ENCODE data around the gene PFKFB2. TPM values are rescaled to one million over a fixed set of nuclear protein-coding genes. Genes with fewer than 3 reads are reported as not detected.

The PFKFB2 gene
- total and polyA plus RNA-seq, 2 of the 8 experiments (the other 6 are each of a cell fraction or from before 2014, with no cell fraction given) = 6.7 to 19.1 TPM

DNA sequence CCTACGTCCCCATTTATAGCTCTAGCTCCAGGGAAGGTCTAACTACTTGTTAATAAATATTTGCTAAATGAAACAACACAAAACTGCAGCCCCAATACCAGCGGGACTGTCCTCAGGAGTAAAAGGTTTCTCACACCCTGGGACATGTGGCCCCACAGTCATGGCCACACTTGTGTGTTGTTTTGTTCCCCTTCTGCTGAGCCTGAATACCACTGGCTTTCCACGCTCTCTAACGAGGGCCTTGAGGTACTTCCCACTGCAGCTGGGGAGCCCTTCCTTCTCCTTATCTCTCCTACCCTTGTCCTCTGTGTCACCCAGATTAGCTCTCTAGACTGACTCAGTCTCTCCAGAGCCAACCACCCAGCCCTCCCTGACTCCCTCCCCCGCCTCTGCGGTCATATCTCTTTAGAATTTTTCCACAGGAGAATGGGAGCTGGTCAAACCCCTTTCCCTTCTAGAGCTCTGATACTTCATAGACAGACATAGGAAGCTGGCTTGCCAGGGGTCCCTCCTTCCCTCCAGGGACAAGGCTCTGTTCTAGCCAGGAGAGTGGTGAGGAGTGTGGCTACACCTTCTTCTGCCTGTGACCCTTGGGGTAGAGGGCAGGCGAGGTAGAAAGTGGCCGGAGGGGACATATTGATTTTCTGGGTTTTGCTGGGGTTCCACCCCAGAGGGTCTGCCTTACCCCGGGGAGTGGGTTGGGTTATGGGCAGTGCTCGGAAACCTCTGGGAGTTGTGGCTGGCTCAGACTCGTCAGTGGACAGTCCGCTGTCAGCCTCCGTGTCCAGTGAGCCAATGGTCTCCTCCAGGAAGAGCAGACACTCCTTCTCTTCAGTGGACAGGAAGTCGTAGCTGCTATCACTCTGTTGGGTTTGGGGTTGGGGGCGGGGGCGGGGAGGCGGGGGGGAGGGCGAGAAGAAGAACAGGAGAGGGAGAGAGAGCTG is 28.6 kb upstream of the PFKFB2 start:
- no peaks in the 10 kb centered on the region for H3K23me2 ChIP-seq (ENCODE audit: low read depth, low read length)
- no peak overlapping the region; the same call in 1 of the 2 replicates for H3K18ac ChIP-seq (ENCODE audit: extremely low read depth, low read length)
- H3K79me2 ChIP-seq (ENCODE audit: control insufficient read depth in 1 of 2, insufficient read depth in 2 of 2, low read length in 2 of 2) = no peaks in the 10 kb centered on the region
- peak overlapping the region; percentile 71 for H4K91ac ChIP-seq (replicated peaks; ENCODE audit: insufficient read length, low read length)
- H3K4me2 ChIP-seq (ENCODE audit: insufficient read depth in 1 of 2, low read depth in 2 of 2, low read length in 2 of 2) = peak overlapping the region in 1 of 2 experiments; percentile 0; a peak in 1 of 4 replicates
- no peak overlapping the region for H4K5ac ChIP-seq (ENCODE audit: insufficient read length, low read depth, low read length)
- H4K8ac ChIP-seq (ENCODE audit: extremely low read depth, insufficient read depth, low read length) = peak overlapping the region; percentile 22
- H3K4ac ChIP-seq (replicated peaks; ENCODE audit: insufficient read length, low read depth, low read length) = no peak overlapping the region
- H3K9me3 ChIP-seq (ENCODE audit: insufficient read depth in 2 of 2, low read depth in 1 of 2, low read length in 1 of 2) = no peaks in the 10 kb centered on the region
- H3K36me3 ChIP-seq (ENCODE audit: control insufficient read depth in 2 of 4, insufficient read depth in 4 of 4, low read length in 3 of 4) = peaks cover 0 to 2% (median 0%) of the 10 kb centered on the region in 4 experiments; a peak in 2 of 8 replicates
- H3K23ac ChIP-seq (ENCODE audit: insufficient read length) = no peak overlapping the region
- ChIA-PET CTCF (ENCODE audit: partially characterized antibody) (interaction anchor here (0.6 to 10.5 kb wide), 11 partner anchors 8 to 160 kb away, joined by 3 to 122 read pairs (median 4); partner anchors contain the start of gene C1orf116), POLR2A (ENCODE audit: partially characterized antibody) (interaction anchor here (0.5 to 1.0 kb wide), 5 partner anchors 9 to 1209 kb away, joined by 3 to 6 read pairs (median 3); partner anchors contain the start of gene C1orf116)
- no peak overlapping the region for H3K9ac ChIP-seq (replicated peaks in 1 of 4; ENCODE audit: extremely low read depth in 1 of 4, low read depth in 3 of 4, low read length in 3 of 4)
- no peaks in the 10 kb centered on the region for H3K79me1 ChIP-seq (ENCODE audit: low read depth, low read length)
- no peak overlapping the region for H3K4me3 ChIP-seq (ENCODE audit: extremely low read depth in 1 of 4, insufficient read depth in 2 of 4, low read depth in 3 of 4, low read length in 4 of 4)
- 84% methylated on average over 14 of the region's 18 CpGs; no CpG with 5 or more reads in 1 of the 2 experiments for WGBS, 2 experiments (ENCODE audit: extremely low coverage in 1 of 2, insufficient coverage in 1 of 2, insufficient read length in 1 of 2, insufficient replicate concordance in 2 of 2, low coverage in 1 of 2, low lambda C conversion rate in 2 of 2, missing lambda C conversion rate in 1 of 2)
- no peak overlapping the region for H3K56ac ChIP-seq (replicated peaks; ENCODE audit: insufficient read length, low read depth, low read length)
- no peak overlapping the region for H3K14ac ChIP-seq (ENCODE audit: insufficient read length)
- DNase-seq (ENCODE audit: low read depth in 1 of 2, low spot score in 2 of 2) (no peak), FAIRE-seq (no peak)
- H3K27ac ChIP-seq (ENCODE audit: low read depth, low read length) = no peak overlapping the region
- H2BK5ac ChIP-seq (ENCODE audit: low read depth, low read length) = peak overlapping the region; percentile 48; the same call in 1 of the 2 replicates
- H2BK12ac ChIP-seq (ENCODE audit: low read depth, low read length) = no peak overlapping the region
- no peak overlapping the region for H2BK120ac ChIP-seq (replicated peaks; ENCODE audit: low read depth, low read length)
- H2BK20ac ChIP-seq (ENCODE audit: low read length) = no peak overlapping the region
- no peak overlapping the region for H2BK15ac ChIP-seq (ENCODE audit: low read length)
- peaks cover 3 to 11% (median 5%) of the 10 kb centered on the region in 4 experiments; a peak in 6 of 7 replicates for H3K4me1 ChIP-seq (replicated peaks in 1 of 4; ENCODE audit: control insufficient read depth in 3 of 4, insufficient read depth in 4 of 4, low read length in 3 of 4)
- H2AFZ ChIP-seq (ENCODE audit: low read length) = no peak overlapping the region
- H3K27me3 ChIP-seq (replicated peaks in 1 of 4; ENCODE audit: control insufficient read depth in 3 of 4, extremely low read depth in 1 of 4, insufficient read depth in 3 of 4, low read length in 3 of 4) = no peaks in the 10 kb centered on the region
- H2AK5ac ChIP-seq (ENCODE audit: low read depth, low read length) = no peak overlapping the region
- H4K20me1 ChIP-seq (replicated peaks in 1 of 2; ENCODE audit: control insufficient read depth in 1 of 2, insufficient read depth in 2 of 2, low read length in 2 of 2) = no peaks in the 10 kb centered on the region

Data from H1 (cell line).